HG03045 (cell line): ENCODE results near the gene HOXA11.

Experiments used
- ATAC-seq: cut with Tn5 transposase; IDR thresholded peaks from one replicate; pipeline ENCODE4 v1.9.1; 2021; ENCODE audit warnings: mild to moderate bottlenecking, moderate library complexity; ENCODE audit not compliant: unreplicated experiment

Gene HOXA11

DNA sequence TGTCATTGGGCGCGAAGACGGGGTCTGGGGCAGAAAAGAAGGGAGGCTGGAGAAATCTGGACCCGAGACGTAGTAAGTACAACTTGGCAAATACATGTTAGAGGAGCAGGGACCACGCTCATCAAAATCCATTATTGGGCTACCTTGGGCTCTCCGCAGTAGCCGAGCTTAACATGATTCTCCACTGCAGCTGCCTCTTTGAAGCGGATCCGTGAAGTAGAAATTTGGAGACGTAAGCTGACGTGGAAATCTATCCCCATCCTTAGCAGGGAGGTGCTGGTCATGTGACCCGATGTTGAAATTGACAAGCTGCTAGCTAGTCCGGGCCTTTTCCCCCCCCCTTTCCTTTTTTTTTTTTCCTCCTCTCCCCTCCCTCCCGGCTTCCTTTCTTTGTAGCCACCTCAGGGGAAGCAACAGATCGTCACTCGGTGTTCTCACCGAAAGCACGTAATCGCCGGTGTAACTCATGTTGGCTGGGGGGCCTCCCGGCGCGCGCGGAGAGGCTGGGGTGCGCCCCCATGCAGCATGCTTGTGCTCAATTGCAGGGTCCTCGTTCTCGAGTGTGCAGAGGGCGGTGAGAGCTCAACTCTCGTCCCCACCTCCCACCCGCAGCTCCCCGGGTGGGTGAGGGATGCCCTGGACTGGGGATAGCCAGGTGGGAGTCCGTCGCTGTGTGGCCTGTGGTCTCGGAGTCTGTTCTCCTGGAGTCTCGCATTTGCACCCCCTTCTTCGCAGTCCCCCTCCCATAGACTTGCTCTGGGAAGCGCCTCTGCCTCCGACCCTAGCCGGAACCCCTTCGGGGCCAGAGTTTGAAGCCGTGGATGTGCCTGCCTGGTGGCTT lies at the start of gene HOXA11:
HOXA11 (minus strand) TSS at position 220 of the 841 bp plus-strand sequence; CDS start at position 132, 88 bp downstream.
- no peak for ATAC-seq

DNA sequence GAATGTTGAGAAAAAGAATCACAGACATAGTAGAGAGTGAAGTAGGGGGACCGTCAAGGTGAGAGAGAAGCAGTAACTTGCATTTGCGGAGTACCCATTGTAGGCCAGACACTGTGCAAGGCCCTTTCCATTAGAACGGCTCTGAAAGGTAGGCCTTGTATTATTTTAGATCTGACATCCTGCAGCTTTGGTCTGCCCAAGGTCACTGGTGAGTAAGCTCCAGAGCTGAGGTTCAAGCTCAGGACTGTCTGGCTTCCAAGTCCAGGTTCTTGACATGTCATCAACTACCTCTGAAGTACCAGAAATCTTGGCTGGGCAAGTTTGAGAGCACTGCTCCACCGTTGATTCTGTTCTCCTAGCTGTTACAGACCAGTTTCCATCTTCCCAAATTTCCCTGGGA lies 44.4 kb upstream of the HOXA11 start:
- no peak for ATAC-seq

DNA sequence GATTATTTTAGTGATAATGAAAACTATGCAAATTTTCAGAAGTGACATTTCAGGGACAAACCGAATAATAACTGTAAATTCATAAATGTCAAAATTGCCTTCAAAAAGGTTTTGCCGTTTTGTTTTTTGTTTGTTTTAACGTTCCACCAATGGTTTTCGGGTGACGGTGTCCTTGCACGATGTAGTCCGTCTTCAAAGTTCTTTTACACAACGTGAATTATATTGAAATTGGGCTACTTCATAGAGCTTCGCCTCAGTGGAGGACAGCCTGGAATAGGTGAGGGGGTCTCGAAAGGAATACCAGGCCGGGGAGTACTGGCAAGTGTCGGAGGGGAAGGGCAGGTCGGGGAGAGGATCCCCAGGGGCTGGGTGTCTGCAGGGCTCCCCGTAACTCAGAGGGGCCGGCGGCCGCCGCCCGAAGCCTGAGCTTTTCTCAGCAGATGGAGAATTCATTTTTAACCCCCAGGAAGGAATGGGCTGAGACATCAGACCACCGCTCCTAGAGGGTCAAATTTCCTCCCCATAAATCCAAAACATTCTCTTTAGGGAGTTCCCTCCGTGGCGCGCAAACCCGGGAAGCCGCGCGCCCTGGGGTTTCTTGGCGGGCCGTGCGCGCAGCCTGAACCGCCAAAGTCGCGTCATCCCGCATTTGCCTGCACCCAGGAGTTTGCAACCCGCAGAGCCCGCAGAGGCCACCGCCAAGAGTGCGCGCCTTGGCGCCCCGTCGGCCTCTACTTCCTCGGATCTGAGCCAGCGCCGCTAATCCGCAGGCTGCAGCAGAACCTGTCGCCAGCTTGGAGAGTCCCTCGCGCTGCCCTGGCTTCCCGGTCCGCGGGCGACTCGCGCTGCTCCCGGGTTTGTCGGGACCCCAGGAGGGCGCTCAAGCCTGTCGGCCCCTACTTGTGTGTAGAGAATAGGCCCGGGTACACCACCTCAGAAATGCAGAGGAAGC lies 40.2 kb upstream of the HOXA11 start:
- no peak for ATAC-seq

DNA sequence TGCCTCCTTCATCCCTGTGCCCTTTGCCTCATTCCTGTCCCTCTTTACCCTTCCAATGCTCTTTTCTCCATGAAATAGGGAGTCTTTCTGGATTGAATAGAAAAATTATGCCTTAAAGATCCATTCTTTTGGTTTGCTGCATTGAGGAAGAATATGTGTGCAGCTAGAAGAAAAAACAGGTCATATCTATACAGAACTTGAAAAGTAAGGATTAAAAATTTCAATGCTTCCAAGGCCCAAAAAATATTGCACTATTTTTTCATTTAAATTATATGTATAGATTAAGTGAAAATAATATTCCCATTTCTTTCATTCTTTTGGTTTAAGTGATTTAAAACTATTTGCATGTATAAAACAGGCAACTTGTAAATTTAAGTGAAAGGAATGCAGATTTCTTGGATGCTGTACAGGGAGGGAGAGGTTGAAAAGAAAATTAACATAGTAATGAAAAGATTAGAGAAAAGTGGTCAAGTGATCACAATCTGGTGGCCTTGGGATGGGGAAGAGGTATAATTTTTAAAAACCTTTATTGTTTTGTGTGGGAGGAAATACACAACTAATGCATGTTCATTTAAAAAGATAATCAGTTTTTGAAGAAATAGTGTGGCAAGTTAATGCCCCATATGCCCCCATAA lies 39.0 kb upstream of the HOXA11 start:
- ATAC-seq, result no peak

DNA sequence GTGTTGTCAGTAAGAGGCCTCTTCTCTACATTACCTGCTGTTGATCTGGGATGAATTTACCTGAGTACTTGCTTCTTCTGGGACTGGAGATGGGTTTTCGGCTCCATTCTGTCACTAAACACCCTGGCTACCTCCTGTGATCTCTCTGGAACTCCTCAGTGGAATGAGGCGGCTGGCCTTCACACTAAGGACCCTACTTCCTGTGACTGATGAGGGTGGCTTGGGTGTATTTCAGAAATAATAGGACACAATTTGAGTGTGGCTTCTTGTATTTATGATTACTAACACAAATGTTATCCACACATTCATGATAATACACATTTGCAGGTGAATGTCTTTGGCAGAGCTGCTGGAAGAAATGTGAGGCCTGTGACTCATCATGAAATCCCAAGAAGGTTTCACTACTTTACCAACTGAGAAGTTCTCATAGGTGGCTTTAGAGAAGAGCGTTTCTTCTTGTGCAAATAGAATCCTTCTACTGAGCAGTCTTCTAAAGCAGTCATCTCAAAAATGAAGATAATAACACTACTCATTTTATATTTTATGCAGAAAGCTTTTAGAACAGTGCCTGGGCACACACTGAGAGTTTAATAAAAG lies 36.3 kb upstream of the HOXA11 start:
- ATAC-seq, result no peak

DNA sequence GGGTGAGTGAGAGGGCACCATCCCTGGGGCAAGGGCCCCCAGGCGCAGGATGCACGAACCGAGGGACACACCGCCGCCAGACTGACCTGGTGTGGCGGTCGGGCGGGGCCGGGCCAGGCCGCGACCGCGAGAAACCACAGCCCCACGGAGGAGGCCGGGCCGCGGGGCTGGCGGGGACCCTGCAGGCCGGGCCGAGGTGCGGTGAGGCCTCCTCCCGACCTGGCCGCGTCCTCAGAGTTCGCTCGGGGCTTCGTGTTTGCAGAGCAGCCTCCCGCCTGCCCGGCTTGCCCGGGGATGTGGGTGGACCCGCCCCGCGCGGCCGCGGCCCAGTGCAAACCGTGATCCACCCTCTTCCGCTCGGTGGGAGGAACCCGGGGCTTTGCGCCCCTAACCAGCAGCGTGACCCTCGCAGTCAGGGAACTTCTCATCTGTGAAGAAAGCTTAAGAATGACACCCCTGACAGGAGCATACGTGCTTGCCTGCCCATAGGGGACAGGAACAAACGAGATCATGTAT lies 35.5 kb upstream of the HOXA11 start:
- no peak for ATAC-seq

DNA sequence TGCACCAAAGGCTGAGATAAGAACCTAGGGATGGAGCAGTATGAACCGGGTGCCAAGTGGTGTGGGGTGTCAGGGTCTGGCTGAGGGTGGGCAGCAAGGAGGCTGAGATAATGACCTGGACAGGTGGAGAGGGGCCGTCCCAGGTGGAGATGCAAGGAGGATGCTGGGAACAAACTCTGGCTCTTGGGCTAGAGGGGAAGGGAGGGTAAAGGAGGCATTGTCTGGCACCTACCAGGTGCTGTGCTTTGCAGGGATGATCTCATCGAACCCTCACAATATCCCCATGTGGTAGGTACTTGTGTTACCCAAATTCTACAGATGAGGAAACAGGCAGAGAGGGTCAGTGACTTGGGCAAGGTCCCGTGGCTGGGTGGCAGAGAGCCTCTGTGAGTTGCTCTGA lies 34.8 kb upstream of the HOXA11 start:
- ATAC-seq, result no peak

DNA sequence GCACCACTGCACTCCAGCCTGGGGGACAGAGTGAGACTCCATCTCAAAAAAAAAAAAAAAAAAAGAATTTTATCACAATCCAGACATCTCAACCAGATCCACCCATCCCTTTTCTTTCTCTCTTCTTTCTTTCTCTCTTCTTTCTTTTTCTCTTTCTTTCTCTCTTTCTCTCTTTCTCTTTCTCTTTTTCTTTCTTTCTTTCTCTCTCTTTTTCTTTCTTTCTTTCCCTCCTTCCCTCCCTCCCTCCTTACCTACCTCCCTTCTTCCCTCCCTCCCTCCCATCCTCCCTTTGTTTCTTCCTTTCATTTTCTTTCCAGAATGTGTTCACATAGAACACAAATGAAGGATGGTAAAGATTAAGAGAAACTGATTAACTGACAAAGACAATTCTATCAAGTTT lies 32.9 kb upstream of the HOXA11 start:
- no peak for ATAC-seq

DNA sequence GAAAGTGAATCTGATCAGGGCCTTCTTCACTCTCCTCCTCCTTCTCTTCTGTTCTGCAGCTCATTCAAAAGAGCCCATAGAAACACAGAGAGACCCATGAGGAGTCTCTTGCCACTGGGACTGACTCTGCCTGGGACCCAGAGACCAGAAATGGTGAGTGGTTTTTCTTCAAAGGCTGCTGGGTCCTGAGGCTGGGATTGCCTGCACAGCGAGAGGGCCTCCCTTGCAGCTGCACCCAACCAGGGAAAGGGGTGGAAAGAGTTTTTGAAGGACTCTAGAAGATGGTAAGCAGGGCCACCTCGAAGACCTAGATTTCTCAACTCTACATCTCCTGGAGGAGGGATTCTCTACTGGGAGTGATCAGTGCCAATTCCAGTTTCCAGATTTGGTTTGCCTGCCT lies 30.3 kb upstream of the HOXA11 start:
- no peak for ATAC-seq

DNA sequence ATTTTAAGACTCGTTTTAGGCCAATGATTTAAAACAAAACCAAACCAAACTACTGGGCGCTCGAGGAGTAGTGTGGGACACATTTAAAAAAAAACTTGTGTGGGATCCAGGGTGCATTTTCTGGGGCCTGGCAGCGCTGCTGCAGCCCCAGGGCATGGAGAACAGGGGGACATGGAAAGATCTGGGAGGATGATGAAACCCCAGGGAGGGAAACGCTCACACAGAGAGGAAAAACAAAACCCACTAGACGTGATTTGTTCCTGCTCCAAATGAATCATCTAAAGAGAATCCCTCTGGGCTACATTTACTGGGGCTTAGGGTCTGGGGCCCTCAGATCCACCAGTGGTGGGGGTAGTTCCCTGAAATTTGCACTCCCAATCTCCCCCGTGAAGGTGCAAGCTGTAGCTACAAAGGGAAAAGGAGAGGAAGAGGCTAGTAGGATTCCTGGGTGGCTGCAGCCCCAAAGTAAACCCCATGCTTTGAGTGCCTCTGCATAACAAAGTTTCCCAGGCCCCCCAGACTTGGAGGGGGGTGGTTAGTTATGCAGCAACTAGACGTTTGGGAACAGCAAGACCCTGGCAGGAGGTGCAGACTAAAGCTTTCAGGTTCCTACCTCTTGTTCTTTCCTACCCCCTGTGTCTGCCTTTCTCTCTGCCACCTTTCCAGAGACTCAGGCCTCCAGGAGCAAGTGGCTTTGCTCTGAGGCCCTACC lies 29.4 kb upstream of the HOXA11 start:
- no peak for ATAC-seq

DNA sequence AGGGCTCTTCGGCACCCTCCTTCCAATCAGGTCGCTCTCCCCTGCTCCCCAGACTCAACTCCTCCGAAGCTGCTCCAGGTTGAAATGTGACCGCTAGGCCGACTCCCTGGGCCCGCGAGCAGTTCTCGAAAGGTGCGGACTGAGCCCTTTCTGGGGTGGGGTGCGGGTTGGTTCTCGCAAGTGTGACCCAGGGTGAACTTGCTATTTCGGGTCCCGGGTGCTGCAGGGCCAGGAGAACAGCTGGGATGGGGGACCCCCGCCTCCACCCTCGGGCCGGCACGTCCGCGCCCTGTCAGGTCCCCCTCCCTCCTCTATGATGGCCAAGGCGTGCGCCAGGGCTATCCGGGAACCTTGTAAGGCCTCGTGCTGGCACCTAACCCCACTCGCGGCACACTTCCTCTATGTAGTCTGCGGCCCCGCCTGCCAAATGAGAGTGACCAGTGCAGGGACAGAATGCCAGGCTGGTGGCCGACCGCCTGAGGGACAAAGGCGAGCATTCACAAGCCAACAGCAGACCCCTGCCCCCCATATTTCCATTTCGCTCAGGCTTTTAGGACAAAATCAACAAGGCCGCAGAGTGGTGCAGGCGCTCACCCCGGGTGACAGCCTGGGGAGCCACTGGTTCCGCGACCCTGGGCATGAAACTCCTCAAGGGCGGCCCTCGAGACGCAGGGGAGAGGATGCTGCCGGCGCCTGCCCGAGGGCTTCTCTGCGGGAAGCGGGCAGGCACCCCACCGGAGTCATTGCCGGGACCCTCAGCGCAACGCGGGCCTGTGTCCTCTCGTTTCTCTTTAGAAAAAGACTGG lies 28.6 kb upstream of the HOXA11 start:
- ATAC-seq, result no peak

DNA sequence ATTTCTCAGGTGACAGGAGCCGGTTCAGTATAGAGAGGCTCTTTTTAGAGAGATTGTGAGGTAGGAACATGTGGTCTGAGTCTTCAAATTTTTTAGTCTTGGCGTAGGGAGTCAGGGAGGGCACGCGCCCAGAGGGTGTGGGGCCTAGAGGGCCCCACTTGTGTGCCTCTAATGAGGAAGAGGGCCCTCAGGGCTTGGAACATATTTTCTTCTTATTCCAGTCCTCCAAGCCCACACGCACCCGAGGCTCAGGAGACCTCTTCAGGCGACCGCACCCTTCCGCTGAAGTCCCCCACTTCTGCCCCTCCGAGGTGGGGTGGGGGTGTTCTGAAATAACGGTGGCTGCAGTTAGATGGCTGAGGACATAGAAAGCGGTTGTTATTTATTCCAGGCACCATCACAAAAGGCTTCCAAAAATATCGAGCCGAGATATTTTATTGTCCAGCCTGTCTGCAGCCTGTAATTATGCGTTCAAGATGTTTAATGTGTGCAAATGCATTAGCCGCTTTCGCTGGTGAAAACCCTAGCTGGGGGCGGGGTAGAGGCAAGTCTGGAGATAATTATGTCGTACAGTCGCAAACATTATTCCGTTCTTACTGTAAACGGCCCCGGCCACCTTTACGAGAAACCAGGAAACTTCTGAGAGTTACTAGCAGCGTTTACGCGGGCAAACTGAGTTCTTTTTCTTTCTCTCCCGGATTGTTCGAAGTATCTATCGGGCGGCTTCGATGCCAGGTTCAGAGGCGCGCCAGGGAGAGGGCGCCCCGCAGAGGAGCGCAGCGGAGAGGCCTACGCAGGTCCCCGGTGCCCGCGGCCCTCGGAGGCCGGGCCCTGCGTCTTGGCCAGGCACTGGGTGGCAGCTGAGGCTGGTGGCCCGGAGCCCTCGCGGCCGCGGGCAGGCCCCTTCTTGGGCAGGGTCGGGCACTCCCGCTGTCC lies 27.7 kb upstream of the HOXA11 start:
- no peak for ATAC-seq

DNA sequence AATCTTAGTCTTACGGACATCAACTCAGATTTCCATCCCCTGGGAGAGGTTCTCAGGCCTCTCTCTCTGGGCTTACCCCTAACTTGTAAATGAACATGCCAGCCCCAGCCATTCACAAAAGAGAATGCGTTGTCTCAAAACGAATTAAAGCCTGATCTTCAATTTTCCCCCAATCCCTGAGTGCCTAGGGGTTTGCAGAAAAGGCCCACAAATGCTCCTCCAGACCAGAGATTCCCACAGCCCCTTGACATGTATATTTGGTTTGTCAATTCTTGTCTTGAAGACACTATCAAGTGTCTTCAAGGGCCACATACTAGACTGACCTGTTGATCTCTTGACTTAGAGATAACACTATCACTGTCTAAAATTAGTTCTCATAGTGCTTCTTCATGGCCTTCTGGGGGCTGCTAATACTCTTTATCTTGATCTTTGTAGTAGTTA lies 26.8 kb upstream of the HOXA11 start:
- ATAC-seq, result no peak

DNA sequence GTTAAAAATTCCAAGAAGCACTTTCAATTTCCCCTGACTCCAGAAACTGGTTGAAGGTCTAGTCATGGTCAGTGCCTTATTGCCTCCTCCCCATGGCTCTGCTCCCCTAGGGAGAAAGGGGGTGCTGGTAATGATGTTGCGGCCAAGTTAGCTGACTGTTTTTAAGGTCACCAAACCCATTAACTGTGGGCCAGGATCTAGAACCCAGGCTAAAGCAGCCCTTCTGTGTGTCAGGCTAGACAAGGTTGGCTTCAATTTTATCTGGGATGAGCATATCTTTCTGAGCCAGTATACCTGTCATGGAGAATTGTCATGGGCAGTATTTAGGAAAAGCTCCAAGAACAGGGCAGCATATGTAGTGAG lies 26.0 kb upstream of the HOXA11 start:
- no peak for ATAC-seq

DNA sequence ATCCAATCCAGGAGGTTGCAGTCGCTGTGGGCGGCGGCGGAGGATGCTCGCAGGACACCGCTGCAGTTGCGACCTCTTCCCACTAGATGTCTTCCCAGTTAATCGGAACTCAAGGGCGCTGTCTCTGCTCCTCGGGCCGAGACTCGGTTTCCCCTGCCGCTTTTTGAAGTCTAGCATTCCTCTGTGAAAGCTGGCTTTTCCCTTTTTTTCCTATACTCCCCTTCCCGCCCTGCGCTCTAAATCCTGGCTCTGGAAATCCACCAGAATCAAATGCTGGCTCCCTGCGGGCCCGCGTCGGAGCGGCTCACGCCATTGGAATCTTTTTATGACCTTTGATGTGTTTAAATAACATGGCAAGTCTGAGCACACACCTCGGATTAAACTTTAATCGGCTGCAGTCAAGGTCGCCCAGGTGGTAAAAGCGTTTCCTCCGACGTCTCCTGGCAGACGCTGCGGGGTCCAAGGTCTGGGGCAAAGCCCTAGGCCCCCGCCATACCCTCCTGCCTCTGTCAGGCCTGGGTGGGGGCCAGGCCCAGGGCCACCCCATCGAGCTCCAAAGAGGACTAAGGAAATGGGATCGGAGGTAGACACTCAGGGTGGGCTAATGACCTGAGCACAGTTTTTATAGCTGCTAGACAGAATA lies 25.5 kb upstream of the HOXA11 start:
- ATAC-seq, result no peak

DNA sequence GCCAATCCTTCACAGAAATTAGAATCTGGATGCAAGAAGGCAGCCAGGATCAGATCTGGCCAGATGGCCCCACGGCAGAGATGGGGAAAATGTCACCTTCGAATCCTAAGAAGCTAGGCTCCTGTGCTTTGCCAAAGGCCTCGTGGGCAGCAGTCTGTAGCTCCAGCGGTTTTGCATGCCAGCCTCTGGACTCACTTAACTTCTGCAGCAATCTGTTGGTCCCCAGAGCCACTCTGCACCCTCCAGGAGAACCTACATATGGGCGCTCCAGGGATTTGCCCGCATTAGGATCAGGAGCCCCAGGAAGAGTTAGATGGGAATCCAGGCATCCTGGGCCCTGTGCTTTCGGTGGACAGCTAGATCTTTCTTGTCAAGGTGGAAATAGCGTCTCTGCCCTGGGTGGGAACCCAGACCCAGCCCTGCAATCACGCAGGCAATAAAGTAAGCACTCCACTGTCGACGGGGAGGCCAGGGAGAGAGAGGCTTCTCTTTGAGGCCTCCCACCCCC lies 25.0 kb upstream of the HOXA11 start:
- ATAC-seq, result no peak

DNA sequence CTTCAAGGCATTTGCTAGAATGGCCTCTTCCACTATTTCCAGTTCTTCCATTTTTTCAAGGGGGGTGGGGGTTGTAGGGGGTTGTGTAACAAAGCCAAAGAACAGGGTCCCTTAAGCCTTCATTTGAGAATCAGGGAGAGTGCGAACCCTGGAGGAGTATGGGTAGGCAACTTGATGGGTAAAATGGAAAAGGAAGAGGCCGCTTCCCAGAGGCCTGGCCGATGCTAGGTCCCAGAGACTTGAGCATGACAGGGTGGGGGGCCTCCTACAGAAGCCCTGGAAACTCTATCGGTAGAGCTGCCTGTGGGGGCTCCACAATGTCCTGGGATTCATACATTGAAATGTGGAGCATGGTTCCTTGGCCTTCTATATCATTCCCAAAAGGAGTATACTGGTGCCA lies 24.0 kb upstream of the HOXA11 start:
- ATAC-seq, result no peak
